22Rv1 (cell line): ENCODE results near the gene SHISA6.

Source experiments
- CTCF ChIP-seq: fragments of 450-650 bp; IDR thresholded peaks from 2 replicates; pipeline ENCODE4 v1.5.1; 2017; ENCODE audit warnings: mild to moderate bottlenecking
- ZFX ChIP-seq: fragments of 450-650 bp; IDR thresholded peaks from 2 replicates; pipeline ENCODE4 v1.6.1; 2017; ENCODE audit warnings: antibody characterized with exemption, borderline replicate concordance

GRCh38 chr17:11384131-11384530 is 143.1 kb downstream of the SHISA6 start:
- no peak for TF ChIP-seq CTCF
- no peak for TF ChIP-seq ZFX
